Activated B cell treated with CpG ODN at 0.5 μM for 24 hours (primary cell): Measurements from ENCODE around the gene IGF2R. TPM values are rescaled to one million over a fixed set of nuclear protein-coding genes. Genes with fewer than 3 reads are reported as not detected.

Source experiments
- ATAC-seq: fragments of 200-7000 bp; cut with Tn5 transposase; one replicate; pipeline ENCODE4 v1.10.0; 2021; ENCODE audit warnings: low read depth, mild to moderate bottlenecking, moderate library complexity
- CTCF ChIA-PET: fragments of 350-600 bp; sonication (Branson Sonifier 250); formaldehyde crosslinking; loops from one replicate; lab custom pipeline; 2021; ENCODE audit warnings: antibody characterized with exemption; lab: Charles Lee
- POLR2A ChIA-PET: fragments of 350-600 bp; sonication (Branson Sonifier 250); formaldehyde crosslinking; loops from one replicate; lab custom pipeline; 2021; ENCODE audit warnings: antibody characterized with exemption; lab: Charles Lee
- DNase-seq: peaks from one replicate; pipeline ENCODE4 v3.0.0; 2022
- H3K27ac Mint-ChIP-seq: one replicate; pipeline ENCODE4 v1.8.0; 2020; ENCODE audit warnings: mixed read lengths
- H3K27me3 Mint-ChIP-seq: one replicate; pipeline ENCODE4 v1.8.0; 2021; ENCODE audit warnings: mixed read lengths
- H3K36me3 Mint-ChIP-seq: one replicate; pipeline ENCODE4 v1.8.0; 2021; ENCODE audit warnings: low read depth, mixed read lengths
- H3K4me1 Mint-ChIP-seq: one replicate; pipeline ENCODE4 v1.8.0; 2021; ENCODE audit warnings: mixed read lengths
- H3K4me3 Mint-ChIP-seq: one replicate; pipeline ENCODE4 v1.8.0; 2020; ENCODE audit warnings: mild to moderate bottlenecking, mixed read lengths
- H3K9me3 Mint-ChIP-seq: one replicate; pipeline ENCODE4 v1.8.0; 2020; ENCODE audit warnings: mixed read lengths
- intact Hi-C: fragments of 100-400 bp; cut with micrococcal nuclease; formaldehyde crosslinking; loops from one replicate; pipeline ENCODE4 v1.15.1; 2024
- total RNA-seq: library from RNA; stranded (reverse); gene quantifications from 2 replicates; pipeline ENCODE4 v1.2.3, GENCODE V29; 2022
- TF ChIP-seq, protein P1 (sequence below): fragments of 200-600 bp; IDR thresholded peaks from one replicate; pipeline ENCODE4 v1.8.0; 2022; ENCODE audit warnings: antibody characterized with exemption, mild to moderate bottlenecking

IGF2R gene
- total RNA-seq, 1 donor from 2014 or later, result 79.5 TPM

DNA sequence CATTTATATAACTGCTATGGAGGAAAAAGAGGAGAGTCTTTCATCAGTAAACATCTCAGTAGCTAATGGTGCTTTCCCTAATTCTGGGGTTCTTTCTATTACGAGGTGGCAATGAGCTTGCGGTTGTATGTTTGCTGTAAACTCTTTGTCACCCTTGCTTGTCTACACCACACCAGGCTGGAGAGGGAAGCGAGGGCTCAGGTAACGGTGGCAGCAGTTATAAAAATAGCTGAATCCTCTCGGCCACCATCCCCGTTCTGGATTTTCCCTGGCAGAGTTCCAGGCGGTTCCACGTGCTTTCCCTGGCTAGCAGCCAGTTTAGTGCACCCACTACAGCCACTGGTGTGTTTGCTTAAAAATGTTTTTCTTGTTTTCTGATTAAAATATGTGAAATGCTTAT is 39.1 kb upstream of the IGF2R start:
- no peak overlapping the region for H3K4me3 Mint-ChIP-seq
- DNase-seq, result no peak
- CTCF ChIA-PET, result interaction anchor here (2.1 kb wide), 1 partner anchor 12 kb away, joined by 4 read pairs; no protein-coding TSS in a partner anchor

DNA sequence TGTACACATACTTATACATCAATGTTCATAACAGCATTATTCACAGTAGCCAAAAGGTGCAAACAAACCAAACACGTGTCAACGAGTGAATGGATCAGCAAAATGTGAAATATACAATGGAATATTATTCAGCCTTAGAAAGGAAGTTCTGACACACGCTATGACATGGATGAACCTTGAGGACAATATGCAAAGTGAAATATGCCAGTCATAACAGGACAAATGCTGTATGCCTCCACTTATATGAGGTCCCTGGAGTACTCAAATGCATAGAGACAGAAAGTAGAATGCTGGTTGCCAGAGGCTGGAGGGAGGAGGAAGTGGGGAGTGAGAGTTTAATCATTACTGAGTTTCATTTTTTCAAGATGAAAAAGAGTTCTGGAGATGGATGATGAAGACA is 37.8 kb upstream of the IGF2R start:
- H3K4me3 Mint-ChIP-seq, result no peak overlapping the region
- intact Hi-C loops, result loop anchor here (5.0 kb wide), 1 partner anchor 204 kb away; the partner anchor contains the start of gene WTAP

More for the DNA sequence above, 39.1 kb upstream of the IGF2R start:
- TF ChIP-seq, protein P1, sequence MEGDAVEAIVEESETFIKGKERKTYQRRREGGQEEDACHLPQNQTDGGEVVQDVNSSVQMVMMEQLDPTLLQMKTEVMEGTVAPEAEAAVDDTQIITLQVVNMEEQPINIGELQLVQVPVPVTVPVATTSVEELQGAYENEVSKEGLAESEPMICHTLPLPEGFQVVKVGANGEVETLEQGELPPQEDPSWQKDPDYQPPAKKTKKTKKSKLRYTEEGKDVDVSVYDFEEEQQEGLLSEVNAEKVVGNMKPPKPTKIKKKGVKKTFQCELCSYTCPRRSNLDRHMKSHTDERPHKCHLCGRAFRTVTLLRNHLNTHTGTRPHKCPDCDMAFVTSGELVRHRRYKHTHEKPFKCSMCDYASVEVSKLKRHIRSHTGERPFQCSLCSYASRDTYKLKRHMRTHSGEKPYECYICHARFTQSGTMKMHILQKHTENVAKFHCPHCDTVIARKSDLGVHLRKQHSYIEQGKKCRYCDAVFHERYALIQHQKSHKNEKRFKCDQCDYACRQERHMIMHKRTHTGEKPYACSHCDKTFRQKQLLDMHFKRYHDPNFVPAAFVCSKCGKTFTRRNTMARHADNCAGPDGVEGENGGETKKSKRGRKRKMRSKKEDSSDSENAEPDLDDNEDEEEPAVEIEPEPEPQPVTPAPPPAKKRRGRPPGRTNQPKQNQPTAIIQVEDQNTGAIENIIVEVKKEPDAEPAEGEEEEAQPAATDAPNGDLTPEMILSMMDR, result no peak
- intact Hi-C loops, result loop anchor here (5.0 kb wide), 1 partner anchor 203 kb away; the partner anchor contains the start of gene WTAP
- Mint-ChIP-seq H3K4me1 (peaks cover 28% of the 10 kb centered on the region), H3K36me3 (no peaks in the 10 kb centered on the region), H3K27ac (no peak overlapping the region), H3K9me3 (no peaks in the 10 kb centered on the region), H3K27me3 (peaks cover 8% of the 10 kb centered on the region)
- POLR2A ChIA-PET, result no interaction called here
- no peak for ATAC-seq

DNA sequence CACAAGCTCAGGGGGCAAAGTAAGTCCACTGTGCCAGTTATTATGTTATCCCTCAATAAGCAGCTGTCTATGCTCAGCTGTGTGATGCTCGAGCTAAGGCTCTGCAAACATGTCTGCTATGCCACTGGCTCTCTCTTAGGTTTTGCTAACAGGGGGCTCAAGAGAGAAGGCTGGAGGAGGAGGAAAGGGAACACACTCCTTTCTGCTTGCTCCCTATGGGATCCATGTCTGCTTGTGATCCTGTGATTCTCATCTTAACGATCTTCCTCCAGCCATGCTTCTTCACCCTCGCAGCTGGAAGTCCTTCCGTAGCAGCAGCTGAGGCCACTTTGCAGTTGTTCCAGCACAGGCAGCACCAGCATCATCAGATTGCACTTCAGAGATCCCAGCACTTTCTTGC is 37.0 kb upstream of the IGF2R start:
- Mint-ChIP-seq H3K27me3 (peaks cover 15% of the 10 kb centered on the region), H3K4me1 (peaks cover 28% of the 10 kb centered on the region), H3K27ac (no peak overlapping the region), H3K36me3 (no peaks in the 10 kb centered on the region), H3K9me3 (peaks cover 6% of the 10 kb centered on the region), H3K4me3 (no peak overlapping the region)
- DNase-seq (no peak), ATAC-seq (no peak)
- intact Hi-C loops, result loop anchor here (5.0 kb wide), 1 partner anchor 205 kb away; the partner anchor contains the start of gene WTAP
- ChIA-PET POLR2A (no interaction called here), CTCF (no interaction called here)
- TF ChIP-seq, protein P1, result no peak

More for the DNA sequence above, 37.8 kb upstream of the IGF2R start:
- ATAC-seq, result peak; percentile 82
- no peak for DNase-seq
- peaks cover 6% of the 10 kb centered on the region for H3K9me3 Mint-ChIP-seq
- no peaks in the 10 kb centered on the region for H3K36me3 Mint-ChIP-seq
- H3K4me1 Mint-ChIP-seq, result peaks cover 28% of the 10 kb centered on the region
- ChIA-PET CTCF (no interaction called here), POLR2A (no interaction called here)
- H3K27me3 Mint-ChIP-seq, result peaks cover 9% of the 10 kb centered on the region
- TF ChIP-seq, protein P1, result no peak
- peak overlapping the region; percentile 41 for H3K27ac Mint-ChIP-seq

GRCh38 chr6:159933077-159933476 is 35.8 kb upstream of the IGF2R start:
- CTCF ChIA-PET, result no interaction called here
- H3K9me3 Mint-ChIP-seq, result peaks cover 6% of the 10 kb centered on the region

GRCh38 chr6:159934181-159934580 is 34.7 kb upstream of the IGF2R start:
- TF ChIP-seq, protein P1, result no peak
- intact Hi-C loops, result loop anchor here (5.0 kb wide), 1 partner anchor 207 kb away; the partner anchor contains the start of gene WTAP
- POLR2A ChIA-PET, result no interaction called here
- CTCF ChIA-PET, result no interaction called here
- H3K4me1 Mint-ChIP-seq, result peaks cover 27% of the 10 kb centered on the region
- H3K27ac Mint-ChIP-seq, result no peak overlapping the region
- H3K4me3 Mint-ChIP-seq, result no peak overlapping the region
- DNase-seq (no peak), ATAC-seq (no peak)
- no peaks in the 10 kb centered on the region for H3K36me3 Mint-ChIP-seq
- peaks cover 20% of the 10 kb centered on the region for H3K27me3 Mint-ChIP-seq
- H3K9me3 Mint-ChIP-seq, result peaks cover 6% of the 10 kb centered on the region

More at GRCh38 chr6:159933077-159933476, 35.8 kb upstream of the IGF2R start:
- no peaks in the 10 kb centered on the region for H3K36me3 Mint-ChIP-seq
- intact Hi-C loops, result loop anchor here (5.0 kb wide), 1 partner anchor 206 kb away; the partner anchor contains the start of gene WTAP
- POLR2A ChIA-PET, result no interaction called here
- DNase-seq (no peak), ATAC-seq (no peak)
- H3K27ac Mint-ChIP-seq, result no peak overlapping the region
- no peak overlapping the region for H3K4me3 Mint-ChIP-seq
- peaks cover 28% of the 10 kb centered on the region for H3K4me1 Mint-ChIP-seq
- TF ChIP-seq, protein P1, result no peak
- H3K27me3 Mint-ChIP-seq, result peaks cover 18% of the 10 kb centered on the region
